Transverse colon (tissue), 4 donors: ENCODE measurements around the gene NLRC5. TPM values are rescaled to one million over a fixed set of nuclear protein-coding genes. Genes with fewer than 3 reads are reported as not detected.

Source experiments
- DNase-seq: peaks from one replicate; pipeline ENCODE4 v3.0.0-alpha.2; 2019
- H3K27ac ChIP-seq, 4 donors: fragments of 200-600 bp; sonication (generic); 2 replicates each; pipeline ENCODE4 v1.5.1; 2016 to 2018; ENCODE audit warnings: inconsistent platforms in 4 of 4
- H3K27me3 ChIP-seq: fragments of 200-600 bp; sonication (generic); 2 replicates; pipeline ENCODE4 v1.5.1; 2017; ENCODE audit warnings: inconsistent platforms
- H3K36me3 ChIP-seq, 4 donors: fragments of 200-600 bp; sonication (generic); 2 replicates each; pipeline ENCODE4 v1.5.1; 2017 to 2019; ENCODE audit warnings: inconsistent platforms in 4 of 4
- H3K4me1 ChIP-seq, 4 donors: fragments of 200-600 bp; sonication (generic); 2 replicates each; pipeline ENCODE4 v1.5.1; 2017 to 2020; ENCODE audit warnings: inconsistent platforms in 4 of 4
- H3K4me3 ChIP-seq, 4 donors: fragments of 200-600 bp; sonication (generic); 1 replicate in 1 of 4; 2 replicates in 3 of 4; pipeline versions ENCODE4 v1.5.1 to v1.6.1; 2017 to 2019; ENCODE audit warnings: inconsistent platforms in 4 of 4
- H3K9me3 ChIP-seq, 2 donors: fragments of 200-600 bp; sonication (generic); 2 replicates each; pipeline ENCODE4 v1.5.1; 2017 to 2019; ENCODE audit warnings: inconsistent platforms in 2 of 2
- EP300 ChIP-seq: sonication (generic); formaldehyde crosslinking; IDR thresholded peaks from one replicate; pipeline ENCODE4 v1.6.1; 2017; ENCODE audit warnings: antibody characterized with exemption, low read depth
- POLR2A ChIP-seq: fragments of 450-650 bp; IDR thresholded peaks from one replicate; pipeline ENCODE4 v1.6.1; 2016; ENCODE audit warnings: antibody characterized with exemption, mild to moderate bottlenecking, moderate library complexity
- POLR2AphosphoS5 ChIP-seq, 3 donors: sonication (generic); formaldehyde crosslinking; IDR thresholded peaks; one replicate each; pipeline ENCODE4 v1.6.1; 2016; ENCODE audit warnings: antibody characterized with exemption in 3 of 3
- WGBS, 2 donors: methylation state at CpG; one replicate each; pipeline ENCODE4 v1.1.5; 2018; ENCODE audit warnings: low coverage in 1 of 2; 5-methylcytosine and 5-hydroxymethylcytosine counted together
- in situ Hi-C, 4 donors: fragments of 200-750 bp; cut with MboI; loops; one replicate each; pipeline versions ENCODE4 v1.15.0 to v1.15.1; 2017; ENCODE audit warnings: low sequenced_read_pairs in 3 of 4, low pct_ligation_motif_present in 1 of 4, low pct_unique_long_range_greater_than_20kb in 1 of 4
- intact Hi-C: fragments of 100-400 bp; cut with DNase I; formaldehyde crosslinking; loops from one replicate; pipeline ENCODE4 v1.15.1; 2023; ENCODE audit warnings: low total_unique reads
- total RNA-seq, 4 donors: library from RNA; depleted of rRNA; stranded (reverse); fragments of >200 nt; gene quantifications; one replicate each; pipeline ENCODE4 v1.1.0, GENCODE V29; 2016
- TF ChIP-seq, protein P1 (sequence below), 5 experiments: fragments of 200-600 bp in 3 of 5; fragments of 450-650 bp in 2 of 5; sonication (generic) in 3 of 5; IDR thresholded peaks; 1 replicate in 2 of 5; 2 replicates in 3 of 5; pipeline ENCODE4 v1.5.1; 2016 to 2017; ENCODE audit warnings: antibody characterized with exemption in 5 of 5, inconsistent platforms in 3 of 5, mild to moderate bottlenecking in 2 of 5, moderate library complexity in 1 of 5

Gene NLRC5
- total RNA-seq, 4 donors from 2014 or later, result 59.4 to 171 (median 73.6) TPM

- no peak overlapping the region for H3K27ac ChIP-seq
- H3K9me3 ChIP-seq, result no peaks in the 10 kb centered on the region
- H3K27me3 ChIP-seq, result no peaks in the 10 kb centered on the region
- no peak overlapping the region for H3K4me3 ChIP-seq
- no peaks in the 10 kb centered on the region for H3K4me1 ChIP-seq
- DNase-seq, result no peak
- intact Hi-C loops (no loop called here), in situ Hi-C loops (no loop called here)
- TF ChIP-seq EP300 (no peak), POLR2AphosphoS5 (IDR thresholded peaks at IDR 0.05) (no peak), POLR2A (no peak)
- TF ChIP-seq, protein P1, sequence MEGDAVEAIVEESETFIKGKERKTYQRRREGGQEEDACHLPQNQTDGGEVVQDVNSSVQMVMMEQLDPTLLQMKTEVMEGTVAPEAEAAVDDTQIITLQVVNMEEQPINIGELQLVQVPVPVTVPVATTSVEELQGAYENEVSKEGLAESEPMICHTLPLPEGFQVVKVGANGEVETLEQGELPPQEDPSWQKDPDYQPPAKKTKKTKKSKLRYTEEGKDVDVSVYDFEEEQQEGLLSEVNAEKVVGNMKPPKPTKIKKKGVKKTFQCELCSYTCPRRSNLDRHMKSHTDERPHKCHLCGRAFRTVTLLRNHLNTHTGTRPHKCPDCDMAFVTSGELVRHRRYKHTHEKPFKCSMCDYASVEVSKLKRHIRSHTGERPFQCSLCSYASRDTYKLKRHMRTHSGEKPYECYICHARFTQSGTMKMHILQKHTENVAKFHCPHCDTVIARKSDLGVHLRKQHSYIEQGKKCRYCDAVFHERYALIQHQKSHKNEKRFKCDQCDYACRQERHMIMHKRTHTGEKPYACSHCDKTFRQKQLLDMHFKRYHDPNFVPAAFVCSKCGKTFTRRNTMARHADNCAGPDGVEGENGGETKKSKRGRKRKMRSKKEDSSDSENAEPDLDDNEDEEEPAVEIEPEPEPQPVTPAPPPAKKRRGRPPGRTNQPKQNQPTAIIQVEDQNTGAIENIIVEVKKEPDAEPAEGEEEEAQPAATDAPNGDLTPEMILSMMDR (IDR thresholded peaks at IDR 0.05), result no peak
- no peaks in the 10 kb centered on the region for H3K36me3 ChIP-seq
- WGBS, 2 donors, result 79 to 83% methylated on average over 2 to 11 of the region's 11 CpGs
Observed at GRCh38 chr16:57123974-57124674, 134.8 kb downstream of the NLRC5 start.

- no peak overlapping the region for H3K27ac ChIP-seq
- in situ Hi-C loops, result no loop called here
- DNase-seq, result no peak
- no peaks in the 10 kb centered on the region for H3K9me3 ChIP-seq
- no peak overlapping the region for H3K4me3 ChIP-seq
- no peaks in the 10 kb centered on the region for H3K36me3 ChIP-seq
- peaks cover 0 to 4% (median under 1%) of the 10 kb centered on the region in 4 donors for H3K4me1 ChIP-seq
- intact Hi-C loops, result no loop called here
- WGBS, 2 donors, result 100% methylated on average over 4 of the region's 4 CpGs
- H3K27me3 ChIP-seq, result no peaks in the 10 kb centered on the region
- TF ChIP-seq POLR2AphosphoS5 (IDR thresholded peaks at IDR 0.05), result no peak
- TF ChIP-seq, protein P1 (IDR thresholded peaks at IDR 0.05), result no peak
- TF ChIP-seq POLR2A, result no peak
- TF ChIP-seq EP300, result no peak
Observed at GRCh38 chr16:57125376-57125775, 136.0 kb downstream of the NLRC5 start.

GRCh38 chr16:57125969-57126368 lies 136.6 kb downstream of the NLRC5 start:
- H3K27me3 ChIP-seq, result no peaks in the 10 kb centered on the region
- WGBS, 2 donors, result 94% methylated on average over 4 of the region's 4 CpGs; no CpG with 5 or more reads in 1 of the 2 donors
- TF ChIP-seq POLR2AphosphoS5 (IDR thresholded peaks at IDR 0.05), result no peak
- no peak for TF ChIP-seq POLR2A
- TF ChIP-seq, protein P1 (IDR thresholded peaks at IDR 0.05), result no peak
- no peak for TF ChIP-seq EP300
- in situ Hi-C loops (no loop called here), intact Hi-C loops (no loop called here)
- no peak for DNase-seq
- H3K4me1 ChIP-seq, result peaks cover 0 to 10% (median 6%) of the 10 kb centered on the region in 4 donors
- H3K27ac ChIP-seq, result no peak overlapping the region
- no peaks in the 10 kb centered on the region for H3K9me3 ChIP-seq
- no peaks in the 10 kb centered on the region for H3K36me3 ChIP-seq
- H3K4me3 ChIP-seq, result no peak overlapping the region

GRCh38 chr16:57126411-57126810 lies 137.1 kb downstream of the NLRC5 start:
- H3K27ac ChIP-seq, result no peak overlapping the region
- TF ChIP-seq POLR2AphosphoS5 (IDR thresholded peaks at IDR 0.05) (no peak), EP300 (no peak), POLR2A (no peak)
- TF ChIP-seq, protein P1 (IDR thresholded peaks at IDR 0.05), result no peak
- H3K4me1 ChIP-seq, result peaks cover 2 to 13% (median 8%) of the 10 kb centered on the region in 4 donors
- no peaks in the 10 kb centered on the region for H3K9me3 ChIP-seq
- no peaks in the 10 kb centered on the region for H3K27me3 ChIP-seq
- no peak overlapping the region for H3K4me3 ChIP-seq
- 71 to 100% methylated on average over 2 to 4 of the region's 4 CpGs for WGBS, 2 donors
- no peaks in the 10 kb centered on the region for H3K36me3 ChIP-seq
- in situ Hi-C loops (no loop called here), intact Hi-C loops (no loop called here)
- no peak for DNase-seq
